GM19468 (cell line): ENCODE results near the gene C11orf21.
"Not testable (repeated sequence)": the region's sequence is repeated elsewhere in the genome, so short reads cannot be mapped to it uniquely, and the experiment has no call there.

Source experiments
- ATAC-seq: cut with Tn5 transposase; IDR thresholded peaks from one replicate; pipeline ENCODE4 v1.9.1; 2021; ENCODE audit warnings: mild to moderate bottlenecking, moderate library complexity, moderate number of reproducible peaks; ENCODE audit not compliant: unreplicated experiment; ENCODE audit errors: extremely low read depth

Gene C11orf21

GRCh38 chr11:2298795-2299761 is 2.6 kb downstream of the C11orf21 start:
- ATAC-seq: no peak

- no peak for ATAC-seq
Measured at GRCh38 chr11:2298131-2298794, 3.5 kb downstream of the C11orf21 start.

- ATAC-seq: no peak
Measured at GRCh38 chr11:2297623-2298030, 4.1 kb downstream of the C11orf21 start.

- no peak for ATAC-seq
Measured at GRCh38 chr11:2296913-2297622, 4.7 kb downstream of the C11orf21 start.

- no peak for ATAC-seq
Measured at GRCh38 chr11:2295971-2296912, 5.5 kb downstream of the C11orf21 start.

GRCh38 chr11:2294926-2295290 is 6.8 kb downstream of the C11orf21 start:
- no peak for ATAC-seq

- ATAC-seq: no peak
Measured at GRCh38 chr11:2293984-2294925, 7.5 kb downstream of the C11orf21 start.

- ATAC-seq: no peak
Measured at GRCh38 chr11:2293531-2293971, 8.2 kb downstream of the C11orf21 start.

GRCh38 chr11:2290351-2290841 is 11.3 kb downstream of the C11orf21 start:
- ATAC-seq: no peak

GRCh38 chr11:2289859-2290258 is 11.9 kb downstream of the C11orf21 start:
- no peak for ATAC-seq

- ATAC-seq: no peak
Measured at GRCh38 chr11:2289350-2289749, 12.4 kb downstream of the C11orf21 start.

- no peak for ATAC-seq
Measured at GRCh38 chr11:2287091-2287490, 14.6 kb downstream of the C11orf21 start.

- not testable (repeated sequence) for ATAC-seq
Measured at GRCh38 chr11:2286350-2286749, 15.4 kb downstream of the C11orf21 start.

GRCh38 chr11:2280208-2280607 is 21.5 kb downstream of the C11orf21 start:
- no peak for ATAC-seq

- no peak for ATAC-seq
Measured at GRCh38 chr11:2277933-2278523, 23.7 kb downstream of the C11orf21 start.

- ATAC-seq: no peak
Measured at GRCh38 chr11:2277008-2277346, 24.7 kb downstream of the C11orf21 start.

- no peak for ATAC-seq
Measured at GRCh38 chr11:2276280-2277007, 25.3 kb downstream of the C11orf21 start.
